EH (cell line): ENCODE results near the gene ASTN1.

ENCODE experiments used
- DNase-seq: peaks from one replicate; pipeline ENCODE4 v3.0.0-alpha.2; 2015; ENCODE audit warnings: low read depth

The ASTN1 gene

GRCh38 chr1:177035586-177035985 lies 128.9 kb downstream of the ASTN1 start:
- DNase-seq: no peak

GRCh38 chr1:177033628-177034027 lies 130.9 kb downstream of the ASTN1 start:
- DNase-seq: no peak

- no peak for DNase-seq
These were observed 132.1 kb downstream of the ASTN1 start for GRCh38 chr1:177032434-177032833.

- DNase-seq: no peak
These were observed 139.9 kb downstream of the ASTN1 start for GRCh38 chr1:177024623-177025022.

- no peak for DNase-seq
These were observed 140.8 kb downstream of the ASTN1 start for GRCh38 chr1:177023726-177024125.

GRCh38 chr1:177023249-177023648 lies 141.3 kb downstream of the ASTN1 start:
- no peak for DNase-seq

GRCh38 chr1:177021687-177022086 lies 142.8 kb downstream of the ASTN1 start:
- no peak for DNase-seq

GRCh38 chr1:177020851-177021589 lies 143.5 kb downstream of the ASTN1 start:
- DNase-seq: no peak

GRCh38 chr1:177017287-177017852 lies 147.1 kb downstream of the ASTN1 start:
- DNase-seq: no peak

- no peak for DNase-seq
These were observed 150.2 kb downstream of the ASTN1 start for GRCh38 chr1:177014325-177014724.

- no peak for DNase-seq
These were observed 152.1 kb downstream of the ASTN1 start for GRCh38 chr1:177012342-177012925.

GRCh38 chr1:177011508-177011907 lies 153.0 kb downstream of the ASTN1 start:
- DNase-seq: no peak

GRCh38 chr1:177010211-177010825 lies 154.2 kb downstream of the ASTN1 start:
- DNase-seq: no peak

GRCh38 chr1:177008653-177009052 lies 155.9 kb downstream of the ASTN1 start:
- DNase-seq: no peak

- DNase-seq: no peak
These were observed 156.9 kb downstream of the ASTN1 start for GRCh38 chr1:177007437-177008161.

GRCh38 chr1:177002891-177003290 lies 161.6 kb downstream of the ASTN1 start:
- DNase-seq: no peak

- no peak for DNase-seq
These were observed 163.0 kb downstream of the ASTN1 start for GRCh38 chr1:177001556-177001955.

- DNase-seq: no peak
These were observed 166.2 kb downstream of the ASTN1 start for GRCh38 chr1:176998183-176998795.

GRCh38 chr1:176996456-176997090 lies 167.9 kb downstream of the ASTN1 start:
- DNase-seq: peak; percentile 1

- DNase-seq: peak; percentile 34
These were observed 169.4 kb downstream of the ASTN1 start for GRCh38 chr1:176994931-176995596.

GRCh38 chr1:176993587-176993986 lies 170.9 kb downstream of the ASTN1 start:
- no peak for DNase-seq
